ENCODE results near the gene CABYR. TPM values are rescaled to one million over a fixed set of nuclear protein-coding genes. Genes with fewer than 3 reads are reported as not detected.

Gene CABYR
- total and polyA plus RNA-seq, 2 of the 8 experiments (the other 6 are each of a cell fraction or from before 2014, with no cell fraction given): 14.5 to 18.8 TPM

DNA sequence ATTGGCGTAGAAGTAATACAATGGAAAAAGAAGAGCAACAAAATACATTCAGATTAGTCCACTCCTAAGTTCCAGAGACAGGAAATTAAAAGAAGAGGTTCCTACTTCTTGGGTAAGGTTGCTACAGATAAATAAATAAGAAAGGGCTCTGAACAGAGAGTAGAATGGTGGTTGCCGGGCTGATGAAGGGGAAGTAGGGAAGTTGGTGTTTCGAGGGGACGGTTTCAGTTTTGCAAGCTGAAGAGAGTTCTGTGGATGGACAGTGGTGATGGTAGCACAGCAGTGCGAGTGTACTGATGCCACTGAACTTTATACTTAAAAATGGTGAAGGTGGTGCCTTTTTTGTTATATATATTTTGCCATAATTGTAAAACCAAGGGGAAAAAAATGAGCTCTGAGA is 48.2 kb downstream of the CABYR start (continued):
- TF ChIP-seq, protein P1, sequence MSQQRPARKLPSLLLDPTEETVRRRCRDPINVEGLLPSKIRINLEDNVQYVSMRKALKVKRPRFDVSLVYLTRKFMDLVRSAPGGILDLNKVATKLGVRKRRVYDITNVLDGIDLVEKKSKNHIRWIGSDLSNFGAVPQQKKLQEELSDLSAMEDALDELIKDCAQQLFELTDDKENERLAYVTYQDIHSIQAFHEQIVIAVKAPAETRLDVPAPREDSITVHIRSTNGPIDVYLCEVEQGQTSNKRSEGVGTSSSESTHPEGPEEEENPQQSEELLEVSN (IDR thresholded peaks at IDR 0.05): no peak
- TF ChIP-seq, protein P2, sequence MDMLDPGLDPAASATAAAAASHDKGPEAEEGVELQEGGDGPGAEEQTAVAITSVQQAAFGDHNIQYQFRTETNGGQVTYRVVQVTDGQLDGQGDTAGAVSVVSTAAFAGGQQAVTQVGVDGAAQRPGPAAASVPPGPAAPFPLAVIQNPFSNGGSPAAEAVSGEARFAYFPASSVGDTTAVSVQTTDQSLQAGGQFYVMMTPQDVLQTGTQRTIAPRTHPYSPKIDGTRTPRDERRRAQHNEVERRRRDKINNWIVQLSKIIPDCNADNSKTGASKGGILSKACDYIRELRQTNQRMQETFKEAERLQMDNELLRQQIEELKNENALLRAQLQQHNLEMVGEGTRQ (IDR thresholded peaks at IDR 0.05; ENCODE audit: low read length): no peak

Measured in H1 (cell line).